Superior temporal gyrus (tissue), 1 donor: ENCODE data around the gene COL11A2.
"Not testable (repeated sequence)": the region's sequence is repeated elsewhere in the genome, so short reads cannot be mapped to it uniquely, and the experiment has no call there.

Experiments
- DNase-seq: peaks from one replicate; pipeline ENCODE4 v3.0.0-alpha.2; 2016; ENCODE audit errors: extremely low spot score

Gene COL11A2

GRCh38 chr6:33156561-33156960 is 35.7 kb downstream of the COL11A2 start:
- DNase-seq = no peak

GRCh38 chr6:33154349-33154748 is 37.9 kb downstream of the COL11A2 start:
- DNase-seq = no peak

- DNase-seq = no peak
These were observed 41.2 kb downstream of the COL11A2 start for GRCh38 chr6:33151050-33151449.

GRCh38 chr6:33150560-33150959 is 41.7 kb downstream of the COL11A2 start:
- DNase-seq = not testable (repeated sequence)

GRCh38 chr6:33147807-33148666 is 44.2 kb downstream of the COL11A2 start:
- DNase-seq = peak; percentile 83

GRCh38 chr6:33144373-33144772 is 47.9 kb downstream of the COL11A2 start:
- DNase-seq = no peak

- DNase-seq = no peak
These were observed 49.0 kb downstream of the COL11A2 start for GRCh38 chr6:33143113-33143770.

GRCh38 chr6:33142501-33143070 is 49.7 kb downstream of the COL11A2 start:
- no peak for DNase-seq

GRCh38 chr6:33140556-33140955 is 51.7 kb downstream of the COL11A2 start:
- no peak for DNase-seq

- DNase-seq = no peak
These were observed 52.6 kb downstream of the COL11A2 start for GRCh38 chr6:33139596-33140206.

GRCh38 chr6:33136310-33136900 is 55.9 kb downstream of the COL11A2 start:
- DNase-seq = no peak

- DNase-seq = no peak
These were observed 60.2 kb downstream of the COL11A2 start for GRCh38 chr6:33132081-33132524.

- no peak for DNase-seq
These were observed 63.9 kb downstream of the COL11A2 start for GRCh38 chr6:33128318-33128717.

- peak; percentile 72 for DNase-seq
These were observed 66.1 kb downstream of the COL11A2 start for GRCh38 chr6:33126101-33126714.

- no peak for DNase-seq
These were observed 67.3 kb downstream of the COL11A2 start for GRCh38 chr6:33124947-33125346.

GRCh38 chr6:33124525-33124901 is 67.8 kb downstream of the COL11A2 start:
- DNase-seq = no peak

- DNase-seq = peak; percentile 38
These were observed 68.3 kb downstream of the COL11A2 start for GRCh38 chr6:33123732-33124524.

GRCh38 chr6:33123181-33123580 is 69.1 kb downstream of the COL11A2 start:
- DNase-seq = no peak

- no peak for DNase-seq
These were observed 72.3 kb downstream of the COL11A2 start for GRCh38 chr6:33120001-33120400.

GRCh38 chr6:33118525-33119123 is 73.6 kb downstream of the COL11A2 start:
- DNase-seq = peak; percentile 88
